OCI-M2 (cell line): ENCODE data around the gene FOXL3.
"Not testable (repeated sequence)": the region's sequence is repeated elsewhere in the genome, so short reads cannot be mapped to it uniquely, and the experiment has no call there.

Experiments used
- DNase-seq: peaks from one replicate; lab custom pipeline; 2025; ENCODE audit not compliant: unreplicated experiment; lab: John Stamatoyannopoulos, UW

Gene FOXL3

GRCh38 chr7:289756-290553 is at the start of gene FOXL3:
Gene FOXL3, plus strand, starts transcription at chr7:290170. Its CDS starts 0 bp downstream, at chr7:290170.
- no peak for DNase-seq

- DNase-seq: no peak
Measured at GRCh38 chr7:240887-241421, 49.0 kb upstream of the FOXL3 start.

- no peak for DNase-seq
Measured at GRCh38 chr7:241513-241912, 48.5 kb upstream of the FOXL3 start.

- not testable (repeated sequence) for DNase-seq
Measured at GRCh38 chr7:242826-243579, 47.0 kb upstream of the FOXL3 start.

GRCh38 chr7:243580-243978 is 46.4 kb upstream of the FOXL3 start:
- DNase-seq: not testable (repeated sequence)

GRCh38 chr7:244974-245373 is 45.0 kb upstream of the FOXL3 start:
- no peak for DNase-seq

- no peak for DNase-seq
Measured at GRCh38 chr7:245574-246295, 44.2 kb upstream of the FOXL3 start.

GRCh38 chr7:246451-246850 is 43.5 kb upstream of the FOXL3 start:
- no peak for DNase-seq

- no peak for DNase-seq
Measured at GRCh38 chr7:247181-247580, 42.8 kb upstream of the FOXL3 start.

GRCh38 chr7:247636-248035 is 42.3 kb upstream of the FOXL3 start:
- DNase-seq: no peak

- DNase-seq: no peak
Measured at GRCh38 chr7:248732-249435, 41.1 kb upstream of the FOXL3 start.

- DNase-seq: no peak
Measured at GRCh38 chr7:249989-250388, 40.0 kb upstream of the FOXL3 start.

GRCh38 chr7:250523-250922 is 39.4 kb upstream of the FOXL3 start:
- no peak for DNase-seq

- no peak for DNase-seq
Measured at GRCh38 chr7:251005-251404, 39.0 kb upstream of the FOXL3 start.

- DNase-seq: no peak
Measured at GRCh38 chr7:251446-252175, 38.4 kb upstream of the FOXL3 start.

- DNase-seq: no peak
Measured at GRCh38 chr7:252216-252965, 37.6 kb upstream of the FOXL3 start.

GRCh38 chr7:252981-253380 is 37.0 kb upstream of the FOXL3 start:
- no peak for DNase-seq

GRCh38 chr7:253581-254336 is 36.2 kb upstream of the FOXL3 start:
- no peak for DNase-seq
